GM23248 (cell line): ENCODE measurements around the gene NYAP2. TPM values are rescaled to one million over a fixed set of nuclear protein-coding genes. Genes with fewer than 3 reads are reported as not detected.

Experiments
- DNase-seq: peaks from one replicate; pipeline ENCODE4 v3.0.0-alpha.2; 2015
- H2AFZ ChIP-seq: fragments of 200-600 bp; sonication (generic); 2 replicates; pipeline ENCODE4 v1.6.1; 2016; ENCODE audit warnings: antibody characterized with exemption
- H3F3A ChIP-seq: fragments of 200-600 bp; sonication (generic); 2 replicates; pipeline ENCODE4 v1.6.1; 2016; ENCODE audit warnings: mild to moderate bottlenecking, antibody characterized with exemption, mixed run types; ENCODE audit not compliant: insufficient read depth
- H3K27ac ChIP-seq: fragments of 200-600 bp; sonication (generic); 2 replicates; pipeline ENCODE4 v1.5.1; 2016; ENCODE audit warnings: mild to moderate bottlenecking
- H3K27me3 ChIP-seq: fragments of 200-600 bp; sonication (generic); replicated peaks from 2 replicates; pipeline ENCODE4 v1.6.1; 2016; ENCODE audit warnings: mild to moderate bottlenecking; ENCODE audit not compliant: insufficient read depth
- H3K36me3 ChIP-seq: fragments of 200-600 bp; sonication (generic); 2 replicates; pipeline ENCODE4 v1.6.1; 2016; ENCODE audit warnings: low read depth, mild to moderate bottlenecking
- H3K4me1 ChIP-seq: fragments of 200-600 bp; sonication (generic); 2 replicates; pipeline ENCODE4 v1.6.1; 2016; ENCODE audit warnings: mild to moderate bottlenecking; ENCODE audit not compliant: insufficient read depth
- H3K4me2 ChIP-seq: fragments of 200-600 bp; sonication (generic); one replicate; pipeline ENCODE4 v1.6.1; 2016; ENCODE audit warnings: mild to moderate bottlenecking; ENCODE audit not compliant: unreplicated experiment
- H3K4me3 ChIP-seq: fragments of 200-600 bp; sonication (generic); 2 replicates; pipeline ENCODE4 v1.5.1; 2016; ENCODE audit warnings: mild to moderate bottlenecking
- H3K79me2 ChIP-seq: fragments of 200-600 bp; sonication (generic); 2 replicates; pipeline ENCODE4 v1.6.1; 2016; ENCODE audit warnings: mild to moderate bottlenecking; ENCODE audit not compliant: insufficient read depth
- H3K9ac ChIP-seq: fragments of 200-600 bp; sonication (generic); 2 replicates; pipeline ENCODE4 v1.6.1; 2016; ENCODE audit warnings: mild to moderate bottlenecking
- H3K9me2 ChIP-seq: fragments of 200-600 bp; sonication (generic); 2 replicates; pipeline ENCODE4 v1.6.1; 2016; ENCODE audit warnings: mixed run types, mild to moderate bottlenecking, moderate library complexity; ENCODE audit not compliant: insufficient read depth
- H3K9me3 ChIP-seq: fragments of 200-600 bp; sonication (generic); one replicate; pipeline ENCODE4 v1.6.1; 2017; ENCODE audit warnings: low read depth
- H4K20me1 ChIP-seq: fragments of 200-600 bp; sonication (generic); 2 replicates; pipeline ENCODE4 v1.6.0; 2016; ENCODE audit not compliant: insufficient read depth
- EZH2 ChIP-seq: fragments of 200-600 bp; sonication (generic); IDR thresholded peaks from 2 replicates; pipeline ENCODE4 v1.6.1; 2018; ENCODE audit warnings: antibody characterized with exemption, mild to moderate bottlenecking; ENCODE audit not compliant: insufficient read depth, poor library complexity, severe bottlenecking
- EZH2phosphoT487 ChIP-seq: fragments of 200-600 bp; sonication (generic); IDR thresholded peaks from 2 replicates; pipeline ENCODE4 v1.6.1; 2018; ENCODE audit warnings: antibody characterized with exemption, moderate library complexity, mild to moderate bottlenecking, low read depth; ENCODE audit not compliant: insufficient read depth
- WGBS, 2 experiments: methylation state at CpG; one replicate each; pipeline ENCODE4 v1.1.6; 2015 to 2017; ENCODE audit warnings: low lambda C conversion rate in 2 of 2, low coverage in 1 of 2; ENCODE audit errors: missing lambda C conversion rate in 2 of 2; 5-methylcytosine and 5-hydroxymethylcytosine counted together
- in situ Hi-C: fragments of 300-500 bp; cut with MboI; formaldehyde crosslinking; loops from 2 replicates; pipeline ENCODE4 v1.15.0; 2020
- polyA plus RNA-seq: library from polyadenylated mRNA; unstranded; fragments of >200 nt; fragmentation: Nextera tagmentation; extraction: Ambion mirVana; gene quantifications from 2 replicates; pipeline ENCODE4 v1.2.1, GENCODE V29; 2016
- total RNA-seq: library from RNA; depleted of rRNA; stranded (reverse); fragments of >200 nt; shearing (Covaris generic); gene quantifications from 2 replicates; pipeline ENCODE4 v1.2.3, GENCODE V29; 2014

Gene NYAP2
- total and polyA plus RNA-seq, 2 experiments from 2014 or later = not detected

DNA sequence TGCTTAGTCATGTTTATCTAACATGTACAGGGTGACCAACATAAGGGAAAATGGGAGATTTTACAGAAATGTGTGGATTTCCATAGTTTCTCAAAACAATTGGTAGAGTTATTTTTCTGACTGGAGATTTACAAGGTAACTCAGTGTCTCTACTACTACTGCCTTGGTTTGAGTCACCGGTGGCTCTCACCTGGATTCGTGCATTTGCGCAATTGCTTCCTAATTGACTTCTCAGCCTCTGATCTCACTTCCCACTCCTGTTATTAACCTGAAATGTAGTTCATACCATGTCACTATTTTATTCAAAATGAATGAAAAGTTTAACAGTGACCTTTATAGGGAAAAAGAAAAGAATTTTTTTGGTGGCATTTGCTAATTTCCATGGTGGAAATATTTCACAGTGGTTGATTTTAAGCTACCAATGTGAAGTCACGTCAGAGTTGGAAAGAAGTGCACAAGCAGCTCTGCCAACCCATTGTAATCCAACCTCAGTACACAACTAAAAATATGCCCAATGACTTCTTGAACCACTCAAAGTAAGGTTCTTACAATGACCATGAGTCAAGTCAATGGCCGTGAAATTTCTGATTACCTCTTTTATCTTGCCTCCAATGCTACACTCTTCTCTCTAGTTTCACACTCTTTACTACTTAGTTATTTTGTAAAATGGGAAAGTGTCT, 94.0 kb downstream of the NYAP2 start:
- 84% methylated on average over 5 of the region's 5 CpGs for WGBS, 2 experiments
- H2AFZ ChIP-seq = no peak overlapping the region

GRCh38 chr2:225494100-225494459, 94.6 kb downstream of the NYAP2 start:
- H3K9ac ChIP-seq = no peak overlapping the region
- H3K27me3 ChIP-seq = no peaks in the 10 kb centered on the region; the same call in 1 of the 2 replicates
- in situ Hi-C loops = no loop called here
- no peak overlapping the region for H2AFZ ChIP-seq
- no peaks in the 10 kb centered on the region for H3K79me2 ChIP-seq
- H3K4me2 ChIP-seq = no peak overlapping the region
- no peaks in the 10 kb centered on the region for H3K9me2 ChIP-seq
- no peak overlapping the region for H3K27ac ChIP-seq
- no peaks in the 10 kb centered on the region for H3K4me1 ChIP-seq
- H3F3A ChIP-seq = no peaks in the 10 kb centered on the region
- H4K20me1 ChIP-seq = no peaks in the 10 kb centered on the region
- no peak for DNase-seq
- H3K9me3 ChIP-seq = no peaks in the 10 kb centered on the region
- H3K4me3 ChIP-seq = no peak overlapping the region
- no peak for TF ChIP-seq EZH2
- no peak for TF ChIP-seq EZH2phosphoT487
- H3K36me3 ChIP-seq = no peaks in the 10 kb centered on the region

More for the DNA sequence above, 94.0 kb downstream of the NYAP2 start:
- Histone ChIP-seq H3K27ac (no peak overlapping the region), H4K20me1 (no peaks in the 10 kb centered on the region), H3F3A (no peaks in the 10 kb centered on the region), H3K9me2 (no peaks in the 10 kb centered on the region), H3K4me2 (no peak overlapping the region), H3K9me3 (no peaks in the 10 kb centered on the region), H3K4me3 (no peak overlapping the region), H3K36me3 (no peaks in the 10 kb centered on the region), H3K79me2 (no peaks in the 10 kb centered on the region), H3K9ac (no peak overlapping the region), H3K27me3 (no peaks in the 10 kb centered on the region; the same call in 1 of the 2 replicates), H3K4me1 (no peaks in the 10 kb centered on the region)
- in situ Hi-C loops = no loop called here
- DNase-seq = no peak
- no peak for TF ChIP-seq EZH2phosphoT487
- no peak for TF ChIP-seq EZH2

GRCh38 chr2:225495706-225496105, 96.2 kb downstream of the NYAP2 start:
- Histone ChIP-seq H3K79me2 (no peaks in the 10 kb centered on the region), H2AFZ (no peak overlapping the region), H4K20me1 (no peaks in the 10 kb centered on the region), H3K36me3 (no peaks in the 10 kb centered on the region), H3K4me2 (no peak overlapping the region), H3K4me1 (no peaks in the 10 kb centered on the region), H3K4me3 (no peak overlapping the region), H3K9me2 (no peaks in the 10 kb centered on the region), H3K9ac (no peak overlapping the region), H3F3A (no peaks in the 10 kb centered on the region), H3K27ac (no peak overlapping the region), H3K27me3 (peaks cover 4% of the 10 kb centered on the region; the same call in 1 of the 2 replicates), H3K9me3 (no peaks in the 10 kb centered on the region)
- in situ Hi-C loops = no loop called here
- TF ChIP-seq EZH2 (no peak), EZH2phosphoT487 (no peak)
- WGBS, 2 experiments = 78 to 85% methylated on average over 4 of the region's 4 CpGs
- no peak for DNase-seq

GRCh38 chr2:225496568-225496967, 97.1 kb downstream of the NYAP2 start:
- H3K4me3 ChIP-seq = no peak overlapping the region
- no peak overlapping the region for H3K9ac ChIP-seq
- peaks cover 5% of the 10 kb centered on the region; the same call in 1 of the 2 replicates for H3K27me3 ChIP-seq
- no peak for TF ChIP-seq EZH2
- no peak for TF ChIP-seq EZH2phosphoT487
- DNase-seq = no peak
- no peaks in the 10 kb centered on the region for H3K9me3 ChIP-seq
- no peaks in the 10 kb centered on the region for H3K4me1 ChIP-seq
- H3K36me3 ChIP-seq = no peaks in the 10 kb centered on the region
- H4K20me1 ChIP-seq = no peaks in the 10 kb centered on the region
- no peak overlapping the region for H2AFZ ChIP-seq
- no peak overlapping the region for H3K4me2 ChIP-seq
- no peak overlapping the region for H3K27ac ChIP-seq
- in situ Hi-C loops = no loop called here
- no peaks in the 10 kb centered on the region for H3K9me2 ChIP-seq
- H3F3A ChIP-seq = no peaks in the 10 kb centered on the region
- no peaks in the 10 kb centered on the region for H3K79me2 ChIP-seq
- WGBS, 2 experiments = 0 to 5% methylated on average over 1 of the region's 1 CpG

- H4K20me1 ChIP-seq = no peaks in the 10 kb centered on the region
- no peaks in the 10 kb centered on the region for H3K79me2 ChIP-seq
- no peak overlapping the region for H3K9ac ChIP-seq
- H3K27me3 ChIP-seq = peaks cover 5% of the 10 kb centered on the region; the same call in 1 of the 2 replicates
- no peak overlapping the region for H2AFZ ChIP-seq
- TF ChIP-seq EZH2phosphoT487 = no peak
- no peak for TF ChIP-seq EZH2
- WGBS, 2 experiments = 49 to 56% methylated on average over 3 of the region's 3 CpGs
- H3K4me2 ChIP-seq = no peak overlapping the region
- no peaks in the 10 kb centered on the region for H3K9me2 ChIP-seq
- no peaks in the 10 kb centered on the region for H3F3A ChIP-seq
- in situ Hi-C loops = no loop called here
- H3K9me3 ChIP-seq = no peaks in the 10 kb centered on the region
- H3K36me3 ChIP-seq = no peaks in the 10 kb centered on the region
- no peaks in the 10 kb centered on the region for H3K4me1 ChIP-seq
- no peak overlapping the region for H3K27ac ChIP-seq
- DNase-seq = no peak
- no peak overlapping the region for H3K4me3 ChIP-seq
Measured at GRCh38 chr2:225497166-225497565, 97.7 kb downstream of the NYAP2 start.
